Neural progenitor cell (in vitro differentiated cells): ENCODE measurements around the gene TMEM164. TPM values are rescaled to one million over a fixed set of nuclear protein-coding genes. Genes with fewer than 3 reads are reported as not detected.

Source experiments
- DNase-seq: peaks from one replicate; pipeline ENCODE4 v3.0.0-alpha.2; 2016; ENCODE audit warnings: low spot score
- H2AFZ ChIP-seq: fragments of 200-600 bp; sonication (generic); replicated peaks from 2 replicates; pipeline ENCODE4 v1.6.1; 2016; ENCODE audit warnings: antibody characterized with exemption
- H3F3A ChIP-seq: fragments of 200-600 bp; sonication (generic); 2 replicates; pipeline ENCODE4 v1.6.1; 2016; ENCODE audit warnings: antibody characterized with exemption, low read depth
- H3K27ac ChIP-seq: fragments of 200-600 bp; sonication (generic); 2 replicates; pipeline ENCODE4 v1.5.1; 2016; ENCODE audit warnings: mild to moderate bottlenecking
- H3K27me3 ChIP-seq: fragments of 200-600 bp; sonication (generic); 2 replicates; pipeline ENCODE4 v1.6.1; 2016; ENCODE audit warnings: mild to moderate bottlenecking, moderate library complexity
- H3K36me3 ChIP-seq: fragments of 200-600 bp; sonication (generic); 2 replicates; pipeline ENCODE4 v1.5.1; 2016
- H3K4me1 ChIP-seq: fragments of 200-600 bp; sonication (generic); 2 replicates; pipeline ENCODE4 v1.6.1; 2016; ENCODE audit warnings: mixed run types
- H3K4me2 ChIP-seq: fragments of 200-600 bp; sonication (generic); 2 replicates; pipeline ENCODE4 v1.6.1; 2016
- H3K4me3 ChIP-seq: fragments of 200-600 bp; sonication (generic); 2 replicates; pipeline ENCODE4 v1.5.1; 2016
- H3K79me2 ChIP-seq: fragments of 200-600 bp; sonication (generic); 2 replicates; pipeline ENCODE4 v1.6.1; 2016; ENCODE audit warnings: low read depth
- H3K9ac ChIP-seq: fragments of 200-600 bp; sonication (generic); 2 replicates; pipeline ENCODE4 v1.6.1; 2016
- H3K9me3 ChIP-seq: fragments of 200-600 bp; sonication (generic); 2 replicates; pipeline ENCODE4 v1.5.1; 2016; ENCODE audit warnings: low read depth
- H4K20me1 ChIP-seq: fragments of 200-600 bp; sonication (generic); 2 replicates; pipeline ENCODE4 v1.6.1; 2016; ENCODE audit warnings: low read depth
- H3K27ac Mint-ChIP-seq: 3 replicates; pipeline ENCODE4 v1.8.0; 2021; ENCODE audit warnings: mixed read lengths
- H3K27me3 Mint-ChIP-seq: 2 replicates; pipeline ENCODE4 v1.8.0; 2022; ENCODE audit warnings: low read depth, mild to moderate bottlenecking, inconsistent platforms, moderate library complexity, mixed read lengths; ENCODE audit not compliant: insufficient read depth
- H3K36me3 Mint-ChIP-seq: 3 replicates; pipeline ENCODE4 v1.8.0; 2021; ENCODE audit warnings: mixed read lengths
- H3K4me1 Mint-ChIP-seq: 3 replicates; pipeline ENCODE4 v1.8.0; 2021; ENCODE audit warnings: mixed read lengths
- H3K4me3 Mint-ChIP-seq: 3 replicates; pipeline ENCODE4 v1.8.0; 2021; ENCODE audit warnings: mild to moderate bottlenecking, moderate library complexity, mixed read lengths
- H3K9me3 Mint-ChIP-seq: 3 replicates; pipeline ENCODE4 v1.8.0; 2020; ENCODE audit warnings: mixed read lengths
- EZH2 ChIP-seq: fragments of 200-600 bp; sonication (generic); IDR thresholded peaks from 2 replicates; pipeline ENCODE4 v1.6.1; 2017; ENCODE audit warnings: antibody characterized with exemption, mild to moderate bottlenecking, moderate library complexity
- EZH2phosphoT487 ChIP-seq: fragments of 200-600 bp; sonication (generic); IDR thresholded peaks from 2 replicates; pipeline ENCODE4 v1.6.1; 2017; ENCODE audit warnings: antibody characterized with exemption
- total RNA-seq: library from RNA; depleted of rRNA; stranded (reverse); fragments of >200 nt; gene quantifications from 2 replicates; pipeline ENCODE4 v1.2.3, GENCODE V29; 2015; ENCODE audit warnings: low replicate concordance
- TF ChIP-seq, protein P1 (sequence below): fragments of 200-600 bp; sonication (generic); IDR thresholded peaks from 2 replicates; pipeline ENCODE4 v1.5.1; 2017; ENCODE audit warnings: antibody characterized with exemption, mild to moderate bottlenecking

Gene TMEM164
- total RNA-seq, 1 donor from 2014 or later: 15.5 TPM

DNA sequence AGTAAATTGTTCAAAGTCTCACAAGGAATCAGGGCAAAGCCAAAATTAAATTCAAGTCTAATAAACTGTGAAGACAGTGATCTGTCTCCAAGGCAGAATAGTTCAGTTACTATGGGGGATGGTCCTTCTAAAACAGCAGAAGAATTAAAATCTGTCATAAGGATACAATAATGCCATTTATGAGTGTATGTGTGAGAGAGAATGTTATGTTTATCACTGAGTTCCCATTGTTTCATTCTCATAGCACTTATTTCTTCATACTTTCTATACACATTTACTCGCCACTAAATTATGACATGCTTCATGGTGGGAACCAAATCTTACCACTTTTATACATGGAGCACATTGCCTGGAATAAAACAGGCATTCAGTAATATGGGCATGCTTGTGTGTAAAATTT lies 212.5 kb downstream of the TMEM164 start:
- Histone ChIP-seq H3K27ac (no peak overlapping the region), H4K20me1 (no peaks in the 10 kb centered on the region), H3K79me2 (no peaks in the 10 kb centered on the region), H3K9me3 (no peaks in the 10 kb centered on the region), H3K27me3 (no peaks in the 10 kb centered on the region), H3K9ac (no peak overlapping the region), H2AFZ (no peak overlapping the region), H3K36me3 (no peaks in the 10 kb centered on the region), H3F3A (no peaks in the 10 kb centered on the region), H3K4me1 (no peaks in the 10 kb centered on the region), H3K4me2 (no peak overlapping the region), H3K4me3 (no peak overlapping the region)
- H3K9me3 Mint-ChIP-seq: no peaks in the 10 kb centered on the region
- H3K27me3 Mint-ChIP-seq: no peaks in the 10 kb centered on the region
- no peak overlapping the region for H3K4me3 Mint-ChIP-seq
- TF ChIP-seq, protein P1, sequence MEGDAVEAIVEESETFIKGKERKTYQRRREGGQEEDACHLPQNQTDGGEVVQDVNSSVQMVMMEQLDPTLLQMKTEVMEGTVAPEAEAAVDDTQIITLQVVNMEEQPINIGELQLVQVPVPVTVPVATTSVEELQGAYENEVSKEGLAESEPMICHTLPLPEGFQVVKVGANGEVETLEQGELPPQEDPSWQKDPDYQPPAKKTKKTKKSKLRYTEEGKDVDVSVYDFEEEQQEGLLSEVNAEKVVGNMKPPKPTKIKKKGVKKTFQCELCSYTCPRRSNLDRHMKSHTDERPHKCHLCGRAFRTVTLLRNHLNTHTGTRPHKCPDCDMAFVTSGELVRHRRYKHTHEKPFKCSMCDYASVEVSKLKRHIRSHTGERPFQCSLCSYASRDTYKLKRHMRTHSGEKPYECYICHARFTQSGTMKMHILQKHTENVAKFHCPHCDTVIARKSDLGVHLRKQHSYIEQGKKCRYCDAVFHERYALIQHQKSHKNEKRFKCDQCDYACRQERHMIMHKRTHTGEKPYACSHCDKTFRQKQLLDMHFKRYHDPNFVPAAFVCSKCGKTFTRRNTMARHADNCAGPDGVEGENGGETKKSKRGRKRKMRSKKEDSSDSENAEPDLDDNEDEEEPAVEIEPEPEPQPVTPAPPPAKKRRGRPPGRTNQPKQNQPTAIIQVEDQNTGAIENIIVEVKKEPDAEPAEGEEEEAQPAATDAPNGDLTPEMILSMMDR: no peak
- TF ChIP-seq EZH2 (no peak), EZH2phosphoT487 (no peak)
- no peaks in the 10 kb centered on the region for H3K36me3 Mint-ChIP-seq
- DNase-seq: no peak
- H3K4me1 Mint-ChIP-seq: no peaks in the 10 kb centered on the region
- no peak overlapping the region for H3K27ac Mint-ChIP-seq

DNA sequence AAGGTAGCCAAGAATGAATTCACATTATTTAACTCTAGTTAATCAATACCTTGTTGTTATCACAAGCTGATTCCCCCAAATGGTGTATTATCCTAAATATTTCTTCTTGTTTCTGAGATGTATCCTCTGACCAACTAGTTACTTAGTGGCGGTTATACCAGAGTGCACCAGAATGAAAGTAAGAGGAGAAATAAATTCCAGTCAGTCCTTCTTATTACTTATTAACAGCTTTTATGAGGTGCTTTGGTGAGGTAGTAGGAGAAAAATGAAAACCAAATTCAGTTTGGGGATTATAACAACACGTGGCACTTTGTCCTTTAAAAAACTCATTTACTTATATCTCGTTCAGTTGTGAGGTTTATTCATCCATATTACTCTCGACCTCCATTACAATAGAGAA lies 213.1 kb downstream of the TMEM164 start:
- H2AFZ ChIP-seq: no peak overlapping the region
- no peaks in the 10 kb centered on the region for H4K20me1 ChIP-seq
- H3K4me3 Mint-ChIP-seq: no peak overlapping the region

DNA sequence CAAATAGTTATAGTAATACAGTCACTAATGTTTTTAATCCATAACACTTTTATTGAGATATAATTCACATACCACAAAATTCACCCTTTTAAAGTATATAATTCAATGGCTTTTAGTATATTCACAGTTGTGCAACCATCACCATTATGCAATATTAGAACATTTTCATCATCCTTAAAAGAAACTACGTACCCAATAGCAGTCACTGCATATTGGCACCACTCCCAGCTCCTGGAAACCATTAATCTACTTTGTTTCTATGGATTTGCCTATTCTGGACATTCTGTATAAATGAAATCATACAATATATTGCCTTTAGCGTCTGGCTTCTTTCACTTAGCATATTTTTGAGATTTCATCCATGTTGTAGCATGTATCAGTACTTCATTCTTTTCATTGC lies 215.7 kb downstream of the TMEM164 start:
- Histone ChIP-seq H3K4me3 (no peak overlapping the region), H3K4me1 (no peaks in the 10 kb centered on the region), H3K27ac (no peak overlapping the region), H3K27me3 (no peaks in the 10 kb centered on the region), H4K20me1 (no peaks in the 10 kb centered on the region), H3F3A (no peaks in the 10 kb centered on the region), H2AFZ (no peak overlapping the region), H3K36me3 (no peaks in the 10 kb centered on the region), H3K9me3 (peaks cover 6% of the 10 kb centered on the region), H3K9ac (no peak overlapping the region), H3K79me2 (no peaks in the 10 kb centered on the region), H3K4me2 (no peak overlapping the region)
- H3K4me3 Mint-ChIP-seq: no peak overlapping the region
- no peaks in the 10 kb centered on the region for H3K9me3 Mint-ChIP-seq
- H3K27me3 Mint-ChIP-seq: no peaks in the 10 kb centered on the region
- TF ChIP-seq EZH2 (no peak), EZH2phosphoT487 (no peak)
- TF ChIP-seq, protein P1: no peak
- no peaks in the 10 kb centered on the region for H3K36me3 Mint-ChIP-seq
- DNase-seq: no peak
- H3K27ac Mint-ChIP-seq: no peak overlapping the region
- no peaks in the 10 kb centered on the region for H3K4me1 Mint-ChIP-seq

More for the DNA sequence above, 213.1 kb downstream of the TMEM164 start:
- no peak for DNase-seq
- H3K9me3 Mint-ChIP-seq: no peaks in the 10 kb centered on the region
- Histone ChIP-seq H3F3A (no peaks in the 10 kb centered on the region), H3K79me2 (no peaks in the 10 kb centered on the region), H3K9me3 (peaks cover 3% of the 10 kb centered on the region), H3K27me3 (no peaks in the 10 kb centered on the region), H3K4me1 (no peaks in the 10 kb centered on the region), H3K36me3 (no peaks in the 10 kb centered on the region), H3K9ac (no peak overlapping the region), H3K4me3 (no peak overlapping the region), H3K27ac (no peak overlapping the region), H3K4me2 (no peak overlapping the region)
- no peaks in the 10 kb centered on the region for H3K27me3 Mint-ChIP-seq
- no peaks in the 10 kb centered on the region for H3K4me1 Mint-ChIP-seq
- H3K27ac Mint-ChIP-seq: no peak overlapping the region
- TF ChIP-seq EZH2 (no peak), EZH2phosphoT487 (no peak)
- TF ChIP-seq, protein P1: no peak
- H3K36me3 Mint-ChIP-seq: no peaks in the 10 kb centered on the region

DNA sequence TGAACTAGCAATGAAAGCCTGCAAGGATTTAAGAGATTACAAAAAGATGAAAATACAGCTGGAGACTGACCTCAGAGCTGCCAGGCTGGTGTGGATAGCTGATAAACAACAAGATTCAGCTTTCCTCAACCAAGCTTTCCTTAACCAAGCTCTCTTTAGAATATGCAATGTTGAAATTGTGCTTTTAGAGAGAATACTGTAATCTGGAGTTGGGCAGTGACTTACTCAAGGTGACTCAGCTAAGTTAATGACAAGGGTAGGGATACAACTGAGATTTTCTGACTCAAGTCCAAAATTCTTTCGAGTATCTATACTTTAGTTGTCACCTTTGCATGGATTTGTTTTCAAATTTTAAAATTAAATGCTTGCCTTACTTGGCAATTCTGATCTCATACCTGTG lies 217.0 kb downstream of the TMEM164 start:
- Mint-ChIP-seq H3K36me3 (no peaks in the 10 kb centered on the region), H3K27ac (no peak overlapping the region), H3K9me3 (no peaks in the 10 kb centered on the region), H3K27me3 (no peaks in the 10 kb centered on the region), H3K4me3 (no peak overlapping the region), H3K4me1 (no peaks in the 10 kb centered on the region)
- H3K27ac ChIP-seq: no peak overlapping the region
- H2AFZ ChIP-seq: no peak overlapping the region
- H3K27me3 ChIP-seq: no peaks in the 10 kb centered on the region
- H3K4me3 ChIP-seq: no peak overlapping the region
- TF ChIP-seq, protein P1: no peak
- TF ChIP-seq EZH2phosphoT487 (no peak), EZH2 (no peak)
- no peaks in the 10 kb centered on the region for H3K4me1 ChIP-seq
- peaks cover 6% of the 10 kb centered on the region for H3K9me3 ChIP-seq
- no peaks in the 10 kb centered on the region for H3K36me3 ChIP-seq
- no peak for DNase-seq
- no peaks in the 10 kb centered on the region for H3K79me2 ChIP-seq
- no peak overlapping the region for H3K4me2 ChIP-seq
- H4K20me1 ChIP-seq: no peaks in the 10 kb centered on the region
- no peaks in the 10 kb centered on the region for H3F3A ChIP-seq
- no peak overlapping the region for H3K9ac ChIP-seq
